ENCODE measurements around the gene CDHR1.
A peak's percentile ranks its signal among the peaks of the same experiment; 100 is the strongest.

Gene CDHR1

GRCh38 chr10:84201682-84202081, 7.3 kb downstream of the CDHR1 start:
- DNase-seq: no peak

- no peak for DNase-seq
These were observed 8.0 kb downstream of the CDHR1 start for GRCh38 chr10:84202349-84202748.

- DNase-seq: no peak
These were observed 9.8 kb downstream of the CDHR1 start for GRCh38 chr10:84204122-84204521.

- DNase-seq: no peak
These were observed 10.3 kb downstream of the CDHR1 start for GRCh38 chr10:84204610-84205009.

GRCh38 chr10:84205049-84205852, 10.9 kb downstream of the CDHR1 start:
- DNase-seq: peak; percentile 46

- DNase-seq: no peak
These were observed 11.7 kb downstream of the CDHR1 start for GRCh38 chr10:84205853-84206525.

GRCh38 chr10:84208023-84208422, 13.7 kb downstream of the CDHR1 start:
- DNase-seq: no peak

GRCh38 chr10:84211566-84211965, 17.2 kb downstream of the CDHR1 start:
- DNase-seq: no peak

GRCh38 chr10:84212014-84212413, 17.7 kb downstream of the CDHR1 start:
- DNase-seq: no peak

- no peak for DNase-seq
These were observed 18.7 kb downstream of the CDHR1 start for GRCh38 chr10:84213076-84213475.

GRCh38 chr10:84214046-84214572, 19.8 kb downstream of the CDHR1 start:
- DNase-seq: no peak

- peak; percentile 42 for DNase-seq
These were observed 20.4 kb downstream of the CDHR1 start for GRCh38 chr10:84214612-84215235.

GRCh38 chr10:84216834-84217233, 22.5 kb downstream of the CDHR1 start:
- DNase-seq: no peak

GRCh38 chr10:84217746-84218145, 23.4 kb downstream of the CDHR1 start:
- no peak for DNase-seq

- no peak for DNase-seq
These were observed 27.6 kb downstream of the CDHR1 start for GRCh38 chr10:84221916-84222315.

GRCh38 chr10:84224411-84225028, 30.2 kb downstream of the CDHR1 start:
- peak; percentile 12 for DNase-seq

- DNase-seq: no peak
These were observed 31.3 kb downstream of the CDHR1 start, which contains the start of gene LRIT2 for GRCh38 chr10:84225427-84226173. TSS of gene LRIT2 (minus strand) at chr10:84225544. CDS start at chr10:84225520, 24 bp downstream.

GRCh38 chr10:84226616-84227015, 32.3 kb downstream of the CDHR1 start:
- no peak for DNase-seq

- DNase-seq: no peak
These were observed 33.5 kb downstream of the CDHR1 start for GRCh38 chr10:84227810-84228209.

GRCh38 chr10:84230359-84230758, 36.0 kb downstream of the CDHR1 start:
- no peak for DNase-seq

GRCh38 chr10:84232376-84232775, 38.0 kb downstream of the CDHR1 start:
- no peak for DNase-seq

- no peak for DNase-seq
These were observed 39.6 kb downstream of the CDHR1 start for GRCh38 chr10:84233940-84234339.
